ENCODE measurements around the gene FGF2.
"Not testable (repeated sequence)": the region's sequence is repeated elsewhere in the genome, so short reads cannot be mapped to it uniquely, and the experiment has no call there.

Gene FGF2

GRCh38 chr4:122803788-122804208, 22.8 kb upstream of the FGF2 start:
- no peaks in the 10 kb centered on the region for H3K4me1 ChIP-seq (ENCODE audit: control insufficient read depth in 1 of 2, insufficient read depth in 1 of 2, low read depth in 1 of 2, low read length in 1 of 2)
- no peak for TF ChIP-seq CTCF (IDR thresholded peaks at IDR 0.05)
- H3K4me3 ChIP-seq (ENCODE audit: low read depth in 1 of 2, low read length in 1 of 2) = no peak overlapping the region
- H3K27ac ChIP-seq = no peak overlapping the region
- peaks cover 7% of the 10 kb centered on the region for H3K27me3 ChIP-seq
- H3K36me3 ChIP-seq = no peaks in the 10 kb centered on the region
- H3K9me3 ChIP-seq = no peaks in the 10 kb centered on the region

GRCh38 chr4:122806981-122807679, 19.5 kb upstream of the FGF2 start:
- no peak for TF ChIP-seq CTCF (IDR thresholded peaks at IDR 0.05)
- no peak overlapping the region for H3K27ac ChIP-seq
- H3K27me3 ChIP-seq = peaks cover 7% of the 10 kb centered on the region
- H3K4me1 ChIP-seq (ENCODE audit: control insufficient read depth in 1 of 2, insufficient read depth in 1 of 2, low read depth in 1 of 2, low read length in 1 of 2) = no peaks in the 10 kb centered on the region
- H3K9me3 ChIP-seq = no peaks in the 10 kb centered on the region
- no peaks in the 10 kb centered on the region for H3K36me3 ChIP-seq
- H3K4me3 ChIP-seq (ENCODE audit: low read depth in 1 of 2, low read length in 1 of 2) = no peak overlapping the region

DNA sequence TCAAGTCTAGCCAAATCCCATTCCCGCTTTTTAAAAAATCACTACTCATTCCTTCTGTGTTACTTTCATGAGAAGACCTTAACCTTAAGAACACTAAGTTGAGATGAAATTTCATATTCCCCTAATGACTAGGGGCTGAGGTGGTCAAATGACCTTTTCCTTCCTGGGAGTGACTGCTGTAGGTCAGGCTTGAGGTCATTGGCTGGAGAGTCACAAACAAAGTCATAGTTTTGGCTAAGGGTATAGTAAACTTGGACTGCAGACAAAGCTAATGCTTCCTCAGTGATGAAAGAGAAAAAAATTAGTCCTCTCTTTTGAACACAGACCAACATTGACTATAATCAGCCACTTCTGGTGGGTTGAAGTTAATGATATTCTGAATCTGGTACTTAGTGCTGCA, 16.0 kb upstream of the FGF2 start:
- no peak for TF ChIP-seq CTCF (IDR thresholded peaks at IDR 0.05)
- Histone ChIP-seq H3K27ac (no peak overlapping the region), H3K9me3 (no peaks in the 10 kb centered on the region), H3K4me3 (ENCODE audit: low read depth in 1 of 2, low read length in 1 of 2) (no peak overlapping the region), H3K36me3 (no peaks in the 10 kb centered on the region), H3K27me3 (peaks cover 7% of the 10 kb centered on the region), H3K4me1 (ENCODE audit: control insufficient read depth in 1 of 2, insufficient read depth in 1 of 2, low read depth in 1 of 2, low read length in 1 of 2) (no peaks in the 10 kb centered on the region)

DNA sequence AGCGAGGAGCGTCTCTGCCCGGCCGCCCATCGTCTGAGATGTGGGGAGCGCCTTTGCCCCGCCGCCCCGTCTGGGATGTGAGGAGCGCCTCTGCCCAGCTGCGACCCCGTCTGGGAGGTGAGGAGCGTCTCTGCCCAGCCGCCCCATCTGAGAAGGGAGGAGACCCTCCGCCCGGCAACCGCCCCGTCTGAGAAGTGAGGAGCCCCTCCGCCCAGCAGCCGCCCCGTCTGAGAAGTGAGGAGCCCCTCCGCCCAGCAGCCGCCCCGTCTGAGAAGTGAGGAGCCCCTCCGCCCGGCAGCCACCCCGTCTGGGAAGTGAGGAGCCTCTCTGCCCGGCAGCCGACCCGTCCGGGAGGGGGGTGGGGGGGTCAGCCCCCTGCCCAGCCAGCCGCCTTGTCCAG, 14.8 kb upstream of the FGF2 start:
- not testable (repeated sequence) for H3K27me3 ChIP-seq; H3K9me3 ChIP-seq; H3K36me3 ChIP-seq; H3K27ac ChIP-seq; H3K4me3 ChIP-seq (ENCODE audit: low read depth in 1 of 2, low read length in 1 of 2); H3K4me1 ChIP-seq (ENCODE audit: control insufficient read depth in 1 of 2, insufficient read depth in 1 of 2, low read depth in 1 of 2, low read length in 1 of 2)

- not testable (repeated sequence) for H3K4me3 ChIP-seq (ENCODE audit: low read depth in 1 of 2, low read length in 1 of 2); H3K36me3 ChIP-seq; H3K27ac ChIP-seq; H3K27me3 ChIP-seq; H3K4me1 ChIP-seq (ENCODE audit: control insufficient read depth in 1 of 2, insufficient read depth in 1 of 2, low read depth in 1 of 2, low read length in 1 of 2); H3K9me3 ChIP-seq
Observed at GRCh38 chr4:122812823-122813222, 13.8 kb upstream of the FGF2 start.

GRCh38 chr4:122814426-122814825, 12.2 kb upstream of the FGF2 start:
- Histone ChIP-seq H3K4me3 (ENCODE audit: low read depth in 1 of 2, low read length in 1 of 2) (no peak overlapping the region), H3K27ac (no peak overlapping the region), H3K27me3 (peaks cover 11% of the 10 kb centered on the region), H3K9me3 (no peaks in the 10 kb centered on the region), H3K4me1 (ENCODE audit: control insufficient read depth in 1 of 2, insufficient read depth in 1 of 2, low read depth in 1 of 2, low read length in 1 of 2) (no peaks in the 10 kb centered on the region), H3K36me3 (no peaks in the 10 kb centered on the region)
- TF ChIP-seq CTCF (IDR thresholded peaks at IDR 0.05) = no peak
